ENCODE measurements around the gene WDR37.

- no peak for TF ChIP-seq ZNF274 (IDR thresholded peaks at IDR 0.05; ENCODE audit: low read depth, low read length)
- no peak for TF ChIP-seq SUZ12 (IDR thresholded peaks at IDR 0.05; ENCODE audit: extremely low read depth, insufficient read depth, insufficient read length)
- no peak for TF ChIP-seq YY1 (IDR thresholded peaks at IDR 0.05; ENCODE audit: insufficient read depth, insufficient read length)
These were observed 59.9 kb downstream of the WDR37 start for GRCh38 chr10:1116051-1116450.

All from NT2/D1 (cell line).